Subcutaneous adipose tissue (tissue), 4 donors: ENCODE results near the gene MDM1. TPM values are rescaled to one million over a fixed set of nuclear protein-coding genes. Genes with fewer than 3 reads are reported as not detected.

Experiments
- total RNA-seq, 4 donors: library from RNA; depleted of rRNA; stranded (reverse); fragments of >200 nt; gene quantifications; one replicate each; pipeline ENCODE4 v1.1.0, GENCODE V29; 2016
- TF ChIP-seq, protein P1 (sequence below): fragments of 450-650 bp; IDR thresholded peaks from one replicate; pipeline ENCODE4 v1.5.1; 2016; ENCODE audit warnings: low read depth, mild to moderate bottlenecking, control low read depth, antibody characterized with exemption, moderate library complexity

Gene MDM1
- total RNA-seq, 4 donors from 2014 or later, result 8.3 to 18.8 (median 13.9) TPM

DNA sequence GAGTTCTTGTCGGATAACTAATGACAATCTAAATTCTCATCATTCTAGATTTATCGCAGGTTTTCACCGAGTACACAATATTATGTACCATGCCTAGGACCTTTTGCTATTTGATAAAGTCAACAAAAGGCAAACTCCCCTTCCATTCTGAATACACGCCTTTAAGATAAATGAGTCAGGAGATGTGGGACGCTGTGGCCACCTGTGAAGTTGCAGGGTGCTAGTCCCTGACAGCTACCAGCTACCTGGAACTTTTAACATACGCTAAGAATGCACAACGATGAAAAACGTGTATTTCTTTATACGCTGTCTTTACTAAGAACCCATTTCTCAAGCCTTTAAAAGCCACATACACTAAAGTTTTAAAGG, 678 bp downstream of the MDM1 start:
- TF ChIP-seq, protein P1, sequence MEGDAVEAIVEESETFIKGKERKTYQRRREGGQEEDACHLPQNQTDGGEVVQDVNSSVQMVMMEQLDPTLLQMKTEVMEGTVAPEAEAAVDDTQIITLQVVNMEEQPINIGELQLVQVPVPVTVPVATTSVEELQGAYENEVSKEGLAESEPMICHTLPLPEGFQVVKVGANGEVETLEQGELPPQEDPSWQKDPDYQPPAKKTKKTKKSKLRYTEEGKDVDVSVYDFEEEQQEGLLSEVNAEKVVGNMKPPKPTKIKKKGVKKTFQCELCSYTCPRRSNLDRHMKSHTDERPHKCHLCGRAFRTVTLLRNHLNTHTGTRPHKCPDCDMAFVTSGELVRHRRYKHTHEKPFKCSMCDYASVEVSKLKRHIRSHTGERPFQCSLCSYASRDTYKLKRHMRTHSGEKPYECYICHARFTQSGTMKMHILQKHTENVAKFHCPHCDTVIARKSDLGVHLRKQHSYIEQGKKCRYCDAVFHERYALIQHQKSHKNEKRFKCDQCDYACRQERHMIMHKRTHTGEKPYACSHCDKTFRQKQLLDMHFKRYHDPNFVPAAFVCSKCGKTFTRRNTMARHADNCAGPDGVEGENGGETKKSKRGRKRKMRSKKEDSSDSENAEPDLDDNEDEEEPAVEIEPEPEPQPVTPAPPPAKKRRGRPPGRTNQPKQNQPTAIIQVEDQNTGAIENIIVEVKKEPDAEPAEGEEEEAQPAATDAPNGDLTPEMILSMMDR, result no peak

DNA sequence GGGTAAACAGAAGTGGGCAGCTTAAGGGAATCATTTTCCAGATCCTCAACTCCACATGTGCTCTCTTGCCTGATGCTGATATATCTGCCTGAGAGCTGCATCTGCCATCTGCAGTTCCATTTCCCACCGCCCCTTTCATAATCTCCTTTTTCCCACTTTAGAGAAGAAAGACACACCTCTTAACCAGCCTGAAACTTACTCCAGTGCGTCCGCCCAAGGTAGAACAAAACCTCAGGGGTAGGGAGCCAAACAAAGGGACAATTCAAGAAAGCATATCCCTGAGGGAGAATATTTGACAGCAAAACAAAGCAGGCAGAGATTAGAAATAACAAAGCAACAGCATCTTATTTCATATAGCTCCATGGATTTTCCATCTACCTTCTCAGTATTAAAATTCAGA, 4.3 kb downstream of the MDM1 start:
- TF ChIP-seq, protein P1, result no peak

DNA sequence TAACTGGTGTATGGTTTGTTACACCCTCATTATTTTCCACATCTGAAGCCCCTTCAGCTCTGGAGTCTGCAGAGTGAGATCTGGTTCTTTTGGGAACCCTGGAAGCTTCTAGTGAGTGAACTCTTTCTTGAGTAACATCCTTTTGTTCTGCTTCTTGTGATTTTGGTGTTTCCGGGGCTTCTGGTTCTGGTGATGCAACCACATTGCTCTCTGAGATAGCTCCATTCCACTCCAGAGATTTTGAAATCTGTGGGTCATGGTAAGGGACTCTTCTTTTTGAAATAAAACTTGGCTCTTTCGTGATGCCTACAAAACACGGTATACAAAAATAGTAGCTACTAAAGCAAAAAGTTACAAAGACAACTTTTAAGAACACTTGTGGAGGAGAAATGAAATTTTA, 5.4 kb downstream of the MDM1 start:
- TF ChIP-seq, protein P1, result no peak

DNA sequence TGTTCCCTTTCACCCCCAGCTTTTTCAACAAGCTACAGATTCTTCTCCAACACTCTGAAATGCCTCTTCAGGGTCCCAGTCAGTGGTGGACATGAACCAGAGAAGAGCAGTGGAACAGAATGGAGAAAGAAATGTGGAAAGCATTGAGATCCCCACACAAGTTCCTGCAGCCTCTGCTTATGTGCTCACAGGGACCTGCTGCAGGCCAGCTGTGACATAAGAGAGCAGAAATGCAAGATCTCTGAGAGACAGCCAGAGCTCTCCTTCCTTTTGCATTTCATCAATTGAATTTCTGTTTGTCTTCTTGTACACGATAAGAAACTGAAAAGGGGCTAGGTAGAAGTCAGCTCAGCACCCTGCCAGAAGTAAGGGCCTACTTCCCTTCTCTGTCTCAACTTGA, 6.2 kb downstream of the MDM1 start:
- TF ChIP-seq, protein P1, result no peak

DNA sequence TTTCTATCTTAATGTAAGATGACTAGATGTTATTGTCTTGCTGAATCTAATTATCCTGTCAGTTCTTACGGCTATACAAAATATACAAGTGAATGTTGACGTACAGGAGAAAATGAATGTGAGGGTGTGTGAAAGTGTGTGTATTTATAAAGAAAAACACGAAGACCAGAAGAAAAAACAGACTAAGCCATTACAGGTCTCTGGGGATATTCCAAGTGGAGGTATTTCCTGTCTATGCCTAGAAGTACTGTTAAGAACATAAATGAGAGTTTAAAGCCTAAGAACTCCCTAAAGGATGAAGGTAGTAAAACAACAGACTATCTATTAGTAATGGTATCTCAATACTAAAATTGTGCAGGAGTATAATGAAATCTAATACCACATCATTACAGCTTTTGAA, 7.6 kb downstream of the MDM1 start:
- TF ChIP-seq, protein P1, result no peak

DNA sequence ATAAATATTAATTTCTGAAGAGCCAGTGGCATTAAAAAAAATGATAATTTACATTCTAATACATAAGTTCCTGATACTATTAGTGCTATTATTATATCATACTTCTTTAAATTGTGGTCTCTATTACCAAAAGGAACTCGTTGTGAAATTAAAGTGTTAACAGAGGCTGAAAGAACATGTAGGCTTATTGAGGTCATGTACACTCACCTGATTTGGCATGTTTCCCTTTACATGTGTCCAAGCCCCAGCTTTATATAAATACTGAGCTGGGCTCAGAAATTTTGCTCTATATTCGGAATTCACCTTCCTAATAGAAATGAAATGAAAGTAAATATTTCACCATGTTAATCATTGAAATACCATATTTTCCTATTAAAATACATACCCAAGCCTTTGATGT, 11.0 kb downstream of the MDM1 start:
- TF ChIP-seq, protein P1, result no peak

DNA sequence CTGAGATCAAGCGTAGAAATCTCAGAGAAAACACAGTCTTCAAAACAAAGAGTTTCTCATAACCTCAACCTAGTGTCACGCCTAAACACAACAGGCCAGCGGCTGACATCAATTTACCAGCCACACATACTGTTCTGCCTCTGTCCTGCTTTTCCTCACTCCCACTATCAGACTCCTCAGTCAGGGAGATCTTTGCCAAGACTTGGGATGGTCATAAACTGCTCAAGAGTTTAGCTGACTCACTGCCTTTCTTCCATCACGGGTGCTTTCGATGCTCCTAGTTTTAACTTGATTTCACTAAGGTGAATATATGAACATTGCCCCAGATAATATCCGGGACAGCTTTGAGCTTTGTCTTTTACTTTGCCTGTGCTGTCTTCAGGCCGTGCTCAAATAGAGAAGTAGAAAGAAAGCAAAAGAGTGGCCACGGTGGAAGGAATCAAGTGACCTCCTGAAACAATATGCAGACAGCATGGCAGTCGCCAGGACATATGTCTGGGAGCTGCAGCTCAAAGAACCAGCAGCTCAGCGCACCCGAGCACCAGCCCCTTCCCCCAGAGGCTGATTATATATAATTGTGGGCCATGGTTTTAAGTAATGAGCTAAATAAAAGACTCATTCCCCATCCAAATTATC, 12.1 kb downstream of the MDM1 start:
- TF ChIP-seq, protein P1, result no peak
